A549 (cell line): ENCODE results near the gene SMAP1. TPM values are rescaled to one million over a fixed set of nuclear protein-coding genes. Genes with fewer than 3 reads are reported as not detected.
A peak's percentile ranks its signal among the peaks of the same experiment; 100 is the strongest.
"Not testable (repeated sequence)": the region's sequence is repeated elsewhere in the genome, so short reads cannot be mapped to it uniquely, and the experiment has no call there.

Experiments used
- ATAC-seq, 2 experiments: fragments of 200-7000 bp in 1 of 2; fragments of >200 bp in 1 of 2; cut with Nextera tagmentation in 1 of 2; cut with Tn5 transposase in 1 of 2; 3 replicates each; pipeline versions ENCODE4 v1.8.0 to v1.9.1; 2018 to 2020; ENCODE audit warnings: mild to moderate bottlenecking in 1 of 2, moderate library complexity in 1 of 2
- CTCF ChIA-PET: fragments of 300-600 bp; sonication (Branson Sonifier 250); formaldehyde crosslinking; extraction: SDS; loops from one replicate; lab custom pipeline; 2021; ENCODE audit warnings: antibody characterized with exemption, inconsistent platforms; lab: Yijun Ruan, JAX
- POLR2A ChIA-PET: fragments of 350-600 bp; formaldehyde crosslinking; extraction: SDS; loops from one replicate; lab custom pipeline; 2021; ENCODE audit warnings: antibody characterized with exemption, inconsistent platforms; lab: Yijun Ruan, JAX
- DNase-seq, 2 experiments: peaks; one replicate each; pipeline versions ENCODE4 v3.0.0 to v3.0.0-alpha.2; 2011 to 2016; ENCODE audit warnings: low read depth in 1 of 2, low spot score in 1 of 2
- FAIRE-seq: peaks from 2 replicates; lab custom pipeline; 2011; peaks lifted over from hg19 to GRCh38; lab: Jason Lieb, UNC
- H3K27ac ChIP-seq, 2 experiments: fragments of >200 bp; sonication (Bioruptor Twin); formaldehyde crosslinking; 3 replicates each; pipeline ENCODE4 v1.5.1; 2016 to 2017
- H3K4me1 ChIP-seq: fragments of >200 bp; sonication (Bioruptor Twin); formaldehyde crosslinking; 3 replicates; pipeline ENCODE4 v1.6.1; 2016
- H3K4me2 ChIP-seq: fragments of >200 bp; sonication (Bioruptor Twin); formaldehyde crosslinking; 3 replicates; pipeline ENCODE4 v1.6.1; 2016
- H3K4me3 ChIP-seq: fragments of >200 bp; sonication (Bioruptor Twin); formaldehyde crosslinking; 3 replicates; pipeline ENCODE4 v1.5.1; 2016
- H3K9me3 ChIP-seq: fragments of >200 bp; sonication (Bioruptor Twin); formaldehyde crosslinking; 3 replicates; pipeline ENCODE4 v1.6.1; 2016
- BHLHE40 ChIP-seq: IDR thresholded peaks from 2 replicates; pipeline ENCODE4 v1.6.1; 2012; ENCODE audit warnings: low read depth, low read length, inconsistent platforms
- CBX8 ChIP-seq: fragments of 200-600 bp; sonication (generic); IDR thresholded peaks from 2 replicates; pipeline ENCODE4 v1.6.1; 2016
- EP300 ChIP-seq, 2 experiments: fragments of >200 bp; sonication (Bioruptor Twin); formaldehyde crosslinking; IDR thresholded peaks; 2 replicates in 1 of 2; 3 replicates in 1 of 2; pipeline ENCODE4 v1.6.1; 2016 to 2017
- JUN ChIP-seq, 2 experiments: fragments of >200 bp; sonication (Bioruptor Twin); formaldehyde crosslinking; IDR thresholded peaks; 2 replicates in 1 of 2; 3 replicates in 1 of 2; pipeline ENCODE4 v1.6.1; 2016 to 2017
- MAFK ChIP-seq: fragments of 450-650 bp; IDR thresholded peaks from 2 replicates; pipeline ENCODE4 v1.6.1; 2014; ENCODE audit not compliant: partially characterized antibody
- MAZ ChIP-seq: fragments of 150-350 bp; IDR thresholded peaks from 2 replicates; pipeline ENCODE4 v1.6.1; 2014; ENCODE audit warnings: antibody characterized with exemption, low read depth, low read length, borderline replicate concordance
- NFE2L2 ChIP-seq: fragments of 150-350 bp; conservative IDR thresholded peaks from 2 replicates; pipeline ENCODE4 v1.6.1; 2014; ENCODE audit warnings: low read length
- POLR2A ChIP-seq: IDR thresholded peaks from 2 replicates; pipeline ENCODE4 v1.6.1; 2012; ENCODE audit warnings: mild to moderate bottlenecking, low read length
- RCOR1 ChIP-seq: fragments of 150-350 bp; IDR thresholded peaks from 2 replicates; pipeline ENCODE4 v1.6.1; 2014; ENCODE audit warnings: antibody characterized with exemption, low read length, low read depth
- TFCP2L1 ChIP-seq: fragments of 250-450 bp; sonication (Bioruptor Pico); IDR thresholded peaks from 2 replicates; pipeline ENCODE4 v1.5.0; 2021; ENCODE audit warnings: mild to moderate bottlenecking
- TP53 ChIP-seq: fragments of 250-450 bp; sonication (Bioruptor Pico); IDR thresholded peaks from 2 replicates; pipeline ENCODE4 v1.5.0; 2021; ENCODE audit warnings: mild to moderate bottlenecking, moderate library complexity
- ZC3H11A ChIP-seq: fragments of 450-650 bp; IDR thresholded peaks from 2 replicates; pipeline ENCODE4 v1.6.1; 2014; ENCODE audit warnings: antibody characterized with exemption, mild to moderate bottlenecking
- WGBS: methylation state at CpG from one replicate; pipeline ENCODE4 v1.1.6; 2017; ENCODE audit errors: missing lambda C conversion rate; 5-methylcytosine and 5-hydroxymethylcytosine counted together
- polyA plus RNA-seq, 4 experiments: library from polyadenylated mRNA; depleted of rRNA in 3 of 4; stranded (reverse); fragments of >200 nt; fragmentation: RNase III in 1 of 4; extraction: RNeasy Plus Mini Kit Qiagen cat#74134 plus additional on column Dnase treatment in 1 of 4; gene quantifications; 2 replicates in 3 of 4; 3 replicates in 1 of 4; pipeline ENCODE4 v1.2.3, GENCODE V29; 2011 to 2017
- TF ChIP-seq, protein P1 (sequence below): IDR thresholded peaks from 2 replicates; pipeline ENCODE4 v1.6.1; 2012

SMAP1 gene
- polyA plus RNA-seq, 2 of the 4 experiments (the other 2 are of a cell fraction): 15.6 to 27.8 TPM

DNA sequence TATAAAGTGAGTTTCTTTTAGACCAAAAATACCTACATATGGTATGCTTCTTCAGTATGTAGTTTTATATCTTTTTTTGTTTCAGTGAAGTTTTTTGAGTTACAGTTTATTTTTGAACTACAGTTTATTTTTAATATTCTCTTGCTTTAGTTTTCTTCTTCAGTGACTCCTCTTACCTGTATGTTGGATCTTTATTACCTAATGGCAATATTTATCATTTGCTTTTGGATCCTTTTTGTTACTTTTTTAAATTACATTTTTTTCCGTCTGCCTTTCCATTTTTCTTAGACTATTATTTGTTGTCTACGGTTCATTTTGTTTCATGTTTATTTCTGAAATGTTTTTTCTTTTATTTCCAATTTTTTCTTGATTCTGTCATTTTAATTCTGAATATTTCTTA, 71.9 kb downstream of the SMAP1 start (continued):
- TF ChIP-seq BHLHE40: no peak

DNA sequence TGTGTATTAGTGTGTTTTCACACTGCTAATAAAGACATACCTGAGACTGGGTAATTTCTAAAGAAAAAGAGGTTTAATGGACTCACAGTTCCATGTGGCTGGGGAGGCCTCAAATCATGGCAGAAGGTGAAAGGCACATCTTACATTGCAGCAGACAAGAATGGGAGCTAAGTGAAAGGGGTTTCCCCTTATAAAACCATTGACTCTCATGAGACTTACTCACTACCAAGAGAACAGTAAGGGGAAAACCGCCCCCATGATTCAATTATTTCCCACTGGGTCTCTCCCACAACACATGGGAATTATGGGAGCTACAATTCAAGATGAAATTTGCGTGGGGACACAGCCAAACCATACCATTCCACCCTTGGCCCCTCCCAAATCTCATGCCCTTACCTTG, 73.1 kb downstream of the SMAP1 start:
- WGBS: 79% methylated on average over 2 of the region's 2 CpGs
- H3K4me2 ChIP-seq, H3K9me3 ChIP-seq, H3K4me1 ChIP-seq, H3K27ac ChIP-seq, H3K4me3 ChIP-seq, CTCF ChIA-PET, FAIRE-seq, DNase-seq, POLR2A ChIA-PET, ATAC-seq: not testable (repeated sequence)

DNA sequence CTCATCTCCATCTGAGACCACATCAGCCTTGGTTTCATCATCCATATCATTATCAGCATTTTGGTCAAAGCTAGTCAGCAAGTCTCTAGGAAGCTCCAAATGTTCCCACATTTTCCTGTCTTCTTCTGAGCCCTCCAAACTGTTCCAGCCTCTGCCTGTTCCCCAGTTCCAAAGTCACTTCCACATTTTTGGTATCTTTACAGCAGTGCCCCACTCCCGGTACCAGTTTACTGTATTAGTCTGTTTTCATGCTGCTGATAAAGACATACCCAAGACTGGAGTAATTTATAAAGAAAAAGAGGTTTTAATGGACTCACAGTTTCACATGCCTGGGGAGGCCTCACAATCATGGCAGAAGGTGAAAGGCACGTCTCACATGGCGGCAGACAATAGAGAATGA, 74.8 kb downstream of the SMAP1 start:
- H3K4me1 ChIP-seq, ATAC-seq, FAIRE-seq, H3K27ac ChIP-seq, POLR2A ChIA-PET, H3K4me2 ChIP-seq, H3K9me3 ChIP-seq, H3K4me3 ChIP-seq, CTCF ChIA-PET, DNase-seq: not testable (repeated sequence)
- WGBS: 96% methylated on average over 3 of the region's 3 CpGs

DNA sequence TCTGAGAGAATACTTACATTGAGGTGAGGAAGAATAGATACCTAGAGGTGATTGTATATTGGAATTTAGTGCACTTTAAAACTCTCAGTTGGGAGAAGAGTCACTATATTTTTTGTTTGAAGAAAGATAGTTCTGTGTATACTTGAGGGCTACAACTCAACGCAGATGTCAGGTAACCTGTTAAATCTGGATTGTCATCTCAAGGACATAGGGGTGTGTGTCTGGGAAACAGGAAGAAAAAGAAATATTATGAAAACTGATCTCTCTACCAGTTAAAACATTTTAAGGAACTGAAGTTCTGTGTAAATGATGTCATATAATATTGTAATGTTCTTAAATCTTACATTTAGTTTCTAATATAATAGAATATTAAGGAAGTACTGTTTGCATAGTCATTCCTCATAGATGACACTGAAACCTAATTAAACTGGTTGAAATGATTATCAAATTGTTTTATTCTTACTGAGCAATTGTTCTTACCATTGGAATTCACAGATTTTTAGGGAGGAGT, 86.2 kb downstream of the SMAP1 start:
- Histone ChIP-seq H3K4me1 (no peaks in the 10 kb centered on the region), H3K4me2 (no peak overlapping the region), H3K9me3 (no peaks in the 10 kb centered on the region), H3K27ac (no peak overlapping the region), H3K4me3 (no peak overlapping the region)
- FAIRE-seq (no peak), DNase-seq (no peak), ATAC-seq (no peak)
- 68% methylated on average over 1 of the region's 1 CpG for WGBS
- ChIA-PET CTCF (no interaction called here), POLR2A (no interaction called here)
- no peak for TF ChIP-seq TP53 (CRISPR knock-in tag)
- TF ChIP-seq TFCP2L1 (CRISPR knock-in tag): no peak
- TF ChIP-seq JUN (IDR thresholded peaks at IDR 0.05): no peak
- TF ChIP-seq CBX8: no peak
- no peak for TF ChIP-seq MAZ
- no peak for TF ChIP-seq POLR2A
- no peak for TF ChIP-seq RCOR1
- no peak for TF ChIP-seq NFE2L2
- TF ChIP-seq EP300 (IDR thresholded peaks at IDR 0.05): no peak

DNA sequence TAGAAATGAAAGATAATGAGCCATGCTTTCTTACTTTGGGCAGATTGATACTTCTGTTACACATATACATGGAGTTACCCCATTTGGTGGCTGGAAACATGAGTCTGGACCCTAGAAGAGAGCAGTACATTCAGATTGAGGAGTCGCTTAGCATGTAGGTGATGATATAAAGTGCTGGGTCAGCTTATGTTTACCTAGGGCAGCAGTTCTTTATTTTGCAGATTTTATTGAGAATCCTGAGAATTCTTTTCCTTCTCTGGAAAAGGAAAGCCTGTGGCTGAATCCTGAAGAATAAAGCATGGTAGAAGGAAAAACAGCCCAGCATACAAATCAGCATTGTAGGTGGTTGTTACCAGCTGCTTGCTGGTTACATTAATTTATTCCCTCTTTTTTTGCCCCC, 91.2 kb downstream of the SMAP1 start:
- H3K27ac ChIP-seq: no peak overlapping the region
- WGBS: 0% methylated on average over 1 of the region's 1 CpG

DNA sequence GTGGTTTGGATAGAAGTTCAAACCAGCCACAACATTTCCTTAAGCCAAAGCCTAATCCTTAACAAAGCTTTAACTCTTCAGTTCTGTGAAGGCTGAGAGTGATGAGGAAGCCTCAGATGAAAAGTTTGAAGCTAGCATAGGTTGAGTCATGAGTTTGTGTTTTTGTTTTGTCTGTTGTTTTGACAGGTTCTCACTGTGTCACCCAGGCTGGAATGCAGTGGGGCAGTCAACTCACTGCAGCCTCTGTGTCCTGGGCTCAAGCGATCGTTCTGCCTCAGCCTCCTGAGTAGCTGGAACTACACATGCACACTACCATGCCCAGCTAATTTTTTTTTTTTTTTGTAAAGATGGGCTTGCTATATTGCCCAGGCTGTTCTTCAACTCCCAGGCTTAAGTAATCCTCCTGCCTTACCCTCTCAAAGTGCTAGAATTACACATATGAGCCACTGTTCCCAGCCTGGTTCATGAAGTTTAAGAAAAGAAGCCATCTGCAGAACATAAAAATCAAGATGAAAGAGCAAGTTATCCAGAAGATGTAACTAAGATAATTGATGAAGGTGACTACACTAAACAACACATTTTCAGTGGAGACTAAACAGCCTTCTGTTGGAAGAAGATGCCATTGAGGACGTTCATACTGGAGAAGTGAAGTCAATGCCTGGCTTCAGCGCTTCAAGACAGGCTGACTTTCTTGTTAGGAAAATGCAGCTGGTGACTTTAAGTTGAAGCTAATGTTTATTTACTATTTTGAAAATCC, 96.2 kb downstream of the SMAP1 start:
- Histone ChIP-seq H3K4me1 (no peaks in the 10 kb centered on the region), H3K4me3 (no peak overlapping the region), H3K27ac (no peak overlapping the region), H3K9me3 (no peaks in the 10 kb centered on the region), H3K4me2 (no peak overlapping the region)
- FAIRE-seq (no peak), ATAC-seq (no peak), DNase-seq (no peak)
- CTCF ChIA-PET: interaction anchor here (0.6 kb wide), 2 partner anchors 242 to 284 kb away, joined by 3 read pairs; no protein-coding TSS in a partner anchor
- TF ChIP-seq, protein P1, sequence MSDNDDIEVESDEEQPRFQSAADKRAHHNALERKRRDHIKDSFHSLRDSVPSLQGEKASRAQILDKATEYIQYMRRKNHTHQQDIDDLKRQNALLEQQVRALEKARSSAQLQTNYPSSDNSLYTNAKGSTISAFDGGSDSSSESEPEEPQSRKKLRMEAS: no peak
- POLR2A ChIA-PET: no interaction called here
- 72% methylated on average over 4 of the region's 4 CpGs for WGBS

More for the DNA sequence above, 91.2 kb downstream of the SMAP1 start:
- Histone ChIP-seq H3K4me2 (no peak overlapping the region), H3K4me1 (no peaks in the 10 kb centered on the region), H3K9me3 (no peaks in the 10 kb centered on the region), H3K4me3 (no peak overlapping the region)
- DNase-seq (no peak), FAIRE-seq (no peak), ATAC-seq (no peak)
- ChIA-PET POLR2A (no interaction called here), CTCF (no interaction called here)
- TF ChIP-seq ZC3H11A (no peak), MAFK (peak; percentile 35)
